ENCODE results near the gene TRPM3. TPM values are rescaled to one million over a fixed set of nuclear protein-coding genes. Genes with fewer than 3 reads are reported as not detected.

TRPM3 gene
- total RNA-seq, 3 donors from 2014 or later (not counting 1 experiment from before 2014, with no cell fraction given), result not detected

- Mint-ChIP-seq H3K4me3 (no peak overlapping the region), H3K27me3 (ENCODE audit: low read depth in 2 of 2) (no peaks in the 10 kb centered on the region), H3K4me1 (no peaks in the 10 kb centered on the region), H3K36me3 (no peaks in the 10 kb centered on the region), H3K27ac (no peak overlapping the region), H3K9me3 (no peaks in the 10 kb centered on the region)
- intact Hi-C loops (cut with micrococcal nuclease), result no loop called here
- H3K4me1 ChIP-seq (ENCODE audit: control insufficient read depth, insufficient read depth, low read length), result no peaks in the 10 kb centered on the region
- DNase-seq (peak in 1 of 2 donors; percentile 28), ATAC-seq (no peak)
- H3K4me3 ChIP-seq (ENCODE audit: low read length), result no peak overlapping the region
- H3K27ac ChIP-seq (ENCODE audit: low read length), result no peak overlapping the region
- no peak for TF ChIP-seq CTCF (IDR thresholded peaks at IDR 0.05)
- H3K27me3 ChIP-seq (ENCODE audit: control insufficient read depth, insufficient read depth, low read length), result no peaks in the 10 kb centered on the region
- WGBS (ENCODE audit: insufficient coverage), result 86% methylated on average over 2 of the region's 3 CpGs
- no peaks in the 10 kb centered on the region for H3K9me3 ChIP-seq (ENCODE audit: control insufficient read depth, insufficient read depth, low read length)
- no peaks in the 10 kb centered on the region for H3K36me3 ChIP-seq (ENCODE audit: control insufficient read depth, insufficient read depth, low read length)
Measured at GRCh38 chr9:70510157-70510770, 611.2 kb downstream of the TRPM3 start.

- Histone ChIP-seq H3K9me3 (ENCODE audit: control insufficient read depth, insufficient read depth, low read length) (no peaks in the 10 kb centered on the region), H3K36me3 (ENCODE audit: control insufficient read depth, insufficient read depth, low read length) (no peaks in the 10 kb centered on the region), H3K4me3 (ENCODE audit: low read length) (no peak overlapping the region), H3K27me3 (ENCODE audit: control insufficient read depth, insufficient read depth, low read length) (no peaks in the 10 kb centered on the region), H3K4me1 (ENCODE audit: control insufficient read depth, insufficient read depth, low read length) (no peaks in the 10 kb centered on the region), H3K27ac (ENCODE audit: low read length) (no peak overlapping the region)
- intact Hi-C loops (cut with micrococcal nuclease), result no loop called here
- Mint-ChIP-seq H3K36me3 (no peaks in the 10 kb centered on the region), H3K27ac (no peak overlapping the region), H3K27me3 (ENCODE audit: low read depth in 2 of 2) (no peaks in the 10 kb centered on the region), H3K4me3 (no peak overlapping the region), H3K4me1 (no peaks in the 10 kb centered on the region), H3K9me3 (no peaks in the 10 kb centered on the region)
- DNase-seq (no peak), ATAC-seq (no peak)
- 100% methylated on average over 2 of the region's 2 CpGs for WGBS (ENCODE audit: insufficient coverage)
- no peak for TF ChIP-seq CTCF (IDR thresholded peaks at IDR 0.05)
Measured at GRCh38 chr9:70506159-70506558, 615.3 kb downstream of the TRPM3 start.

- intact Hi-C loops (cut with micrococcal nuclease), result no loop called here
- H3K4me1 Mint-ChIP-seq, result no peaks in the 10 kb centered on the region
- no peak overlapping the region for H3K27ac Mint-ChIP-seq
- H3K27me3 Mint-ChIP-seq (ENCODE audit: low read depth in 2 of 2), result no peaks in the 10 kb centered on the region
- H3K27me3 ChIP-seq (ENCODE audit: control insufficient read depth, insufficient read depth, low read length), result no peaks in the 10 kb centered on the region
- no peaks in the 10 kb centered on the region for H3K36me3 ChIP-seq (ENCODE audit: control insufficient read depth, insufficient read depth, low read length)
- H3K4me3 ChIP-seq (ENCODE audit: low read length), result no peak overlapping the region
- no peaks in the 10 kb centered on the region for H3K9me3 Mint-ChIP-seq
- WGBS (ENCODE audit: insufficient coverage), result 5% methylated on average over 3 of the region's 4 CpGs
- DNase-seq (no peak), ATAC-seq (no peak)
- H3K4me1 ChIP-seq (ENCODE audit: control insufficient read depth, insufficient read depth, low read length), result no peaks in the 10 kb centered on the region
- no peak for TF ChIP-seq CTCF (IDR thresholded peaks at IDR 0.05)
- no peak overlapping the region for H3K4me3 Mint-ChIP-seq
- H3K9me3 ChIP-seq (ENCODE audit: control insufficient read depth, insufficient read depth, low read length), result no peaks in the 10 kb centered on the region
- no peak overlapping the region for H3K27ac ChIP-seq (ENCODE audit: low read length)
- H3K36me3 Mint-ChIP-seq, result no peaks in the 10 kb centered on the region
Measured at GRCh38 chr9:70504834-70505233, 616.6 kb downstream of the TRPM3 start.

GRCh38 chr9:70502690-70503089 is 618.7 kb downstream of the TRPM3 start:
- Mint-ChIP-seq H3K9me3 (no peaks in the 10 kb centered on the region), H3K36me3 (no peaks in the 10 kb centered on the region), H3K27ac (no peak overlapping the region), H3K4me1 (no peaks in the 10 kb centered on the region), H3K4me3 (no peak overlapping the region), H3K27me3 (ENCODE audit: low read depth in 2 of 2) (peaks cover 0 to under 1% of the 10 kb centered on the region in 2 donors)
- DNase-seq (no peak), ATAC-seq (no peak)
- intact Hi-C loops (cut with micrococcal nuclease), result no loop called here
- no peak overlapping the region for H3K27ac ChIP-seq (ENCODE audit: low read length)
- H3K27me3 ChIP-seq (ENCODE audit: control insufficient read depth, insufficient read depth, low read length), result no peaks in the 10 kb centered on the region
- no peaks in the 10 kb centered on the region for H3K9me3 ChIP-seq (ENCODE audit: control insufficient read depth, insufficient read depth, low read length)
- no peaks in the 10 kb centered on the region for H3K36me3 ChIP-seq (ENCODE audit: control insufficient read depth, insufficient read depth, low read length)
- WGBS (ENCODE audit: insufficient coverage), result no CpG with 5 or more reads among the region's 1 CpG
- H3K4me3 ChIP-seq (ENCODE audit: low read length), result no peak overlapping the region
- no peaks in the 10 kb centered on the region for H3K4me1 ChIP-seq (ENCODE audit: control insufficient read depth, insufficient read depth, low read length)
- TF ChIP-seq CTCF (IDR thresholded peaks at IDR 0.05), result no peak
